Fibroblast of villous mesenchyme (primary cell): Measurements from ENCODE around the gene PLXDC2. TPM values are rescaled to one million over a fixed set of nuclear protein-coding genes. Genes with fewer than 3 reads are reported as not detected.

Experiments
- DNase-seq: peaks from one replicate; pipeline ENCODE4 v3.0.0-alpha.2; 2010; ENCODE audit warnings: low read depth
- H3K4me3 ChIP-seq: 2 replicates; pipeline ENCODE4 v1.5.1; 2011; ENCODE audit warnings: low read depth, mild to moderate bottlenecking, low read length
- total RNA-seq: library from RNA; depleted of rRNA; stranded (reverse); fragments of >200 nt; gene quantifications from 2 replicates; pipeline ENCODE4 v1.2.3, GENCODE V29; 2012
- TF ChIP-seq, protein P1 (sequence below): IDR thresholded peaks from 2 replicates; pipeline ENCODE4 v1.5.1; 2012; ENCODE audit warnings: low read depth, mild to moderate bottlenecking, low read length; ENCODE audit not compliant: insufficient read depth

Gene PLXDC2
- total RNA-seq, 1 donor = 19.0 TPM

- DNase-seq = no peak
- no peak overlapping the region for H3K4me3 ChIP-seq
- TF ChIP-seq, protein P1, sequence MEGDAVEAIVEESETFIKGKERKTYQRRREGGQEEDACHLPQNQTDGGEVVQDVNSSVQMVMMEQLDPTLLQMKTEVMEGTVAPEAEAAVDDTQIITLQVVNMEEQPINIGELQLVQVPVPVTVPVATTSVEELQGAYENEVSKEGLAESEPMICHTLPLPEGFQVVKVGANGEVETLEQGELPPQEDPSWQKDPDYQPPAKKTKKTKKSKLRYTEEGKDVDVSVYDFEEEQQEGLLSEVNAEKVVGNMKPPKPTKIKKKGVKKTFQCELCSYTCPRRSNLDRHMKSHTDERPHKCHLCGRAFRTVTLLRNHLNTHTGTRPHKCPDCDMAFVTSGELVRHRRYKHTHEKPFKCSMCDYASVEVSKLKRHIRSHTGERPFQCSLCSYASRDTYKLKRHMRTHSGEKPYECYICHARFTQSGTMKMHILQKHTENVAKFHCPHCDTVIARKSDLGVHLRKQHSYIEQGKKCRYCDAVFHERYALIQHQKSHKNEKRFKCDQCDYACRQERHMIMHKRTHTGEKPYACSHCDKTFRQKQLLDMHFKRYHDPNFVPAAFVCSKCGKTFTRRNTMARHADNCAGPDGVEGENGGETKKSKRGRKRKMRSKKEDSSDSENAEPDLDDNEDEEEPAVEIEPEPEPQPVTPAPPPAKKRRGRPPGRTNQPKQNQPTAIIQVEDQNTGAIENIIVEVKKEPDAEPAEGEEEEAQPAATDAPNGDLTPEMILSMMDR = no peak
Observed at GRCh38 chr10:20006169-20006870, 190.1 kb downstream of the PLXDC2 start.

DNA sequence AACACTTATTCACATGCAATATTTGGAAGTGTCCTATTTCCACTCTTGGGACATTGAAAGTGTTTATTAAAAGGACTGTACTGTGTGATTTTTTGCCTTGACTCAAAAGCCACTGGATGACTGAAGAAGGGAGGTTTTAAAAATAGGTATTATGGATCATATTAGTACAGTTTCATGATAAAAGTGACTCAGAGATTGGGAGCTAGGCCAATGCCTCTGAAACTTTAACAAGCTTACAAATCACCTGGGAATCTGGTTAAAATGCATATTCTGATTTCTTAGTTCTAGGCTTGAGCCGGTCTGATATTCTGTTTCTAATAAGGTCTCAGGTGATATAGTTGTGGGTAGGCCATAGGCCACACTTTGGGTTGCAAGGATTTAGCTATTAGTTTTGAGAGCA, 191.2 kb downstream of the PLXDC2 start:
- no peak for DNase-seq
- no peak overlapping the region for H3K4me3 ChIP-seq
- TF ChIP-seq, protein P1 = no peak

DNA sequence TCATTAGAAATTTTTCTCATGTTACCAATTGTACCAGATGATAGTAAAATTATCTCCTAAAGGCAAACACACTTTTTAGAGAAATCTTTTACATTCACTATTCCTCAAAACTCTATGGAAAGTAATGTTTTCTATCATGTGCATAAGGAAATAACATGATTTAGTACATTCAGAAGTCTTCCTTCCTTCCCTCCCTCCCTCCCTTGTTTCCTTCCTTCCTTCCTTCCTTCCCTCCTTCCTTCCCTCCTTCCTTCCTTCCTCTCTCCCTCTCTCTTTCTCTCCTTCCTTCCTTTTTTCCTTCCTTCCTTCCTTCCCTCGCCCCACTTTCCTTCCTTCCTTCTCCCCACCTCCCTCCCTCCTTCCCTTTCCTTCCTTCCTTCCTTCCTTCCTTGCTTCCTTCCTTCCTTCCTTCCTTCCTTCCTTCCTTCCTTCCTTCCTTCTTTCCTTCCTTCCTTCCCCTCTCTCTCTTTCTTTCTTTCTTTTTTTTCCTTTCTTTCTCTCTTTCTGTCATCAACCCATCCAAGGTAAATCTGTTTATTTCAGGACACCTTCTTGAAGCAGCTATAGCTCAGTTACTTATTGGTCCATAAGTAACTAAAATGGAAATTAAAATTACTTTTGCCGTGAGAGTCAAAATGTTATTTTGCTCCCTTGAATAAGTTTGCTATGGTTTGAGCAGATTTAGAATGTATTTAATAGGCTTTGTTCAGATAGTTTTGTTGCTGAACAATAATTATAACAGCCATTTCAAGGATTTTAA, 197.9 kb downstream of the PLXDC2 start:
- TF ChIP-seq, protein P1 = no peak
- H3K4me3 ChIP-seq = no peak overlapping the region
- DNase-seq = no peak

DNA sequence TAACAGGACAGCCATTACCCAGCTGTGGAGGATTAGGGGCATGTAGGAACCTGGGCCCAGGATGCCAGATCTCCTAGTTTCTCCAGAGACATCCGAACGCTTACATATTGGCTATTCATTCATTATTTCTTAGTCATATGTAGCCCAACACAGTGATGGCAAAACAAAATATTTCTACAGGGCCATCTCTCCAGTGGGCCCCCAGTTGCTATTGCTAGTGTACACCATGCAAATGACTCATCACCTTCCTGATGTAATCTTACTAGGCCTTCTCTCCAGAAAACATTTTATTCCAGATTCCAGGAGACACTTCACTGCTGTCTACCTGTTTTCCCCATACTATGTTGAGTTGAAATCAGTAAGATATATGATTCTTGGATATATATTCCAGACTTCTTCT, 201.7 kb downstream of the PLXDC2 start:
- DNase-seq = no peak
- no peak overlapping the region for H3K4me3 ChIP-seq
- TF ChIP-seq, protein P1 = no peak

DNA sequence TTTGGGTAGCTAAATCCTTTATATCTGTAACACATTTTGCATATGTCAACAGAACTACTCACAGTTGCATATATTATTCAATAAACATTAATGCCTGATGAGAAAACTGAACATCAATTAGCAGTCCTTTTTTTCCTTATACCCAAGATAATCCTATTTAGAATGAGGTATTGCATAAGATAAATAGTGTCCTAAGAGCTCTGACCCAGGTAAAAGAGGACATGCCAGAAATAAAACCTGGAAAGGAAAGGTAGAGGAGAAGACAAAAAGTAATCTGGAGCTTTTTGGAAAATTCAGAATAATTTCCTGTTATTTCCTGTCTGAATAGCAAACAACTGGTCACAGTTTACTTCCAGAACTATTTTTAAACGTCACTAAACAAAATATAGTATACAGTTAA, 204.4 kb downstream of the PLXDC2 start:
- no peak for DNase-seq
- TF ChIP-seq, protein P1 = no peak
- no peak overlapping the region for H3K4me3 ChIP-seq

DNA sequence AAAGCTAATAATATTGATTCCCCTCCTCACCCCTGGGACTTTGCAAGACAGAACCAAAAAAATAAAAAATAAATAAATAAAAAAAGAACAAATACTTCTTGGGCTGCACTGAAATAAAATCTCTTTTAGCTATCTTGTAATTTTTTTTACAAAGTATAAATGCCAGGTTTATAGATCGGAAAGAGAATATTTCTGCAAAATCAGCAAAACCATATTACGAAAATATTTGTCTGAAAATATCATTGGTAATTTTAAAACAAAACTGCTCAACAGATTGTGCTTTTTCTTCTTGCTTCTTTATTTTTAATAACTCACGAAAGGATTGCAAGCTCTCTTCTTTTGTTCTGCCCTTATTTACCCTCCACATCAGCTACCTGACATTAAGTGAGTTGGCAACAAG, 213.3 kb downstream of the PLXDC2 start:
- TF ChIP-seq, protein P1 = no peak
- no peak overlapping the region for H3K4me3 ChIP-seq
- DNase-seq = no peak
